ENCODE results near the gene NLGN4Y.

- TF ChIP-seq EZH2 (IDR thresholded peaks at IDR 0.05) (no peak), POLR2AphosphoS5 (IDR thresholded peaks at IDR 0.05; ENCODE audit: borderline replicate concordance, low read depth, low read length) (no peak)
Observed at GRCh38 chrY:14762903-14763302, 238.6 kb downstream of the NLGN4Y start.

All from SK-N-MC (cell line).